ENCODE results near the gene ZNF264. TPM values are rescaled to one million over a fixed set of nuclear protein-coding genes. Genes with fewer than 3 reads are reported as not detected.

The ZNF264 gene
- total and polyA plus RNA-seq, 4 donors = 2.5 to 22.6 (median 8.0) TPM

- 98% methylated on average over 8 of the region's 8 CpGs for WGBS
Measured at GRCh38 chr19:57271280-57271679, 80.0 kb downstream of the ZNF264 start.

More at GRCh38 chr19:57271280-57271679, 80.0 kb downstream of the ZNF264 start:
- no peak for DNase-seq (ENCODE audit: low spot score)
- TF ChIP-seq ZBTB33 (IDR thresholded peaks at IDR 0.05) (no peak), TAF1 (conservative IDR thresholded peaks at IDR 0.05) (no peak), HNF4A (conservative IDR thresholded peaks at IDR 0.05) (no peak), NR2F2 (IDR thresholded peaks at IDR 0.05) (no peak), HNF4G (IDR thresholded peaks at IDR 0.05) (no peak), FOXA1 (IDR thresholded peaks at IDR 0.05) (no peak), RAD21 (IDR thresholded peaks at IDR 0.05) (no peak), RXRA (IDR thresholded peaks at IDR 0.05) (no peak), YY1 (IDR thresholded peaks at IDR 0.05) (no peak), GABPA (IDR thresholded peaks at IDR 0.05 in 1 of 2, conservative IDR thresholded peaks at IDR 0.05 in 1 of 2) (no peak), MAX (IDR thresholded peaks at IDR 0.05) (no peak)
- TF ChIP-seq, protein P1, sequence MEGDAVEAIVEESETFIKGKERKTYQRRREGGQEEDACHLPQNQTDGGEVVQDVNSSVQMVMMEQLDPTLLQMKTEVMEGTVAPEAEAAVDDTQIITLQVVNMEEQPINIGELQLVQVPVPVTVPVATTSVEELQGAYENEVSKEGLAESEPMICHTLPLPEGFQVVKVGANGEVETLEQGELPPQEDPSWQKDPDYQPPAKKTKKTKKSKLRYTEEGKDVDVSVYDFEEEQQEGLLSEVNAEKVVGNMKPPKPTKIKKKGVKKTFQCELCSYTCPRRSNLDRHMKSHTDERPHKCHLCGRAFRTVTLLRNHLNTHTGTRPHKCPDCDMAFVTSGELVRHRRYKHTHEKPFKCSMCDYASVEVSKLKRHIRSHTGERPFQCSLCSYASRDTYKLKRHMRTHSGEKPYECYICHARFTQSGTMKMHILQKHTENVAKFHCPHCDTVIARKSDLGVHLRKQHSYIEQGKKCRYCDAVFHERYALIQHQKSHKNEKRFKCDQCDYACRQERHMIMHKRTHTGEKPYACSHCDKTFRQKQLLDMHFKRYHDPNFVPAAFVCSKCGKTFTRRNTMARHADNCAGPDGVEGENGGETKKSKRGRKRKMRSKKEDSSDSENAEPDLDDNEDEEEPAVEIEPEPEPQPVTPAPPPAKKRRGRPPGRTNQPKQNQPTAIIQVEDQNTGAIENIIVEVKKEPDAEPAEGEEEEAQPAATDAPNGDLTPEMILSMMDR (IDR thresholded peaks at IDR 0.05; ENCODE audit: low read depth, low read length, missing input control) = no peak
- TF ChIP-seq, protein P2, sequence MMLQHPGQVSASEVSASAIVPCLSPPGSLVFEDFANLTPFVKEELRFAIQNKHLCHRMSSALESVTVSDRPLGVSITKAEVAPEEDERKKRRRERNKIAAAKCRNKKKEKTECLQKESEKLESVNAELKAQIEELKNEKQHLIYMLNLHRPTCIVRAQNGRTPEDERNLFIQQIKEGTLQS (IDR thresholded peaks at IDR 0.05) = no peak
- TF ChIP-seq, protein P3, sequence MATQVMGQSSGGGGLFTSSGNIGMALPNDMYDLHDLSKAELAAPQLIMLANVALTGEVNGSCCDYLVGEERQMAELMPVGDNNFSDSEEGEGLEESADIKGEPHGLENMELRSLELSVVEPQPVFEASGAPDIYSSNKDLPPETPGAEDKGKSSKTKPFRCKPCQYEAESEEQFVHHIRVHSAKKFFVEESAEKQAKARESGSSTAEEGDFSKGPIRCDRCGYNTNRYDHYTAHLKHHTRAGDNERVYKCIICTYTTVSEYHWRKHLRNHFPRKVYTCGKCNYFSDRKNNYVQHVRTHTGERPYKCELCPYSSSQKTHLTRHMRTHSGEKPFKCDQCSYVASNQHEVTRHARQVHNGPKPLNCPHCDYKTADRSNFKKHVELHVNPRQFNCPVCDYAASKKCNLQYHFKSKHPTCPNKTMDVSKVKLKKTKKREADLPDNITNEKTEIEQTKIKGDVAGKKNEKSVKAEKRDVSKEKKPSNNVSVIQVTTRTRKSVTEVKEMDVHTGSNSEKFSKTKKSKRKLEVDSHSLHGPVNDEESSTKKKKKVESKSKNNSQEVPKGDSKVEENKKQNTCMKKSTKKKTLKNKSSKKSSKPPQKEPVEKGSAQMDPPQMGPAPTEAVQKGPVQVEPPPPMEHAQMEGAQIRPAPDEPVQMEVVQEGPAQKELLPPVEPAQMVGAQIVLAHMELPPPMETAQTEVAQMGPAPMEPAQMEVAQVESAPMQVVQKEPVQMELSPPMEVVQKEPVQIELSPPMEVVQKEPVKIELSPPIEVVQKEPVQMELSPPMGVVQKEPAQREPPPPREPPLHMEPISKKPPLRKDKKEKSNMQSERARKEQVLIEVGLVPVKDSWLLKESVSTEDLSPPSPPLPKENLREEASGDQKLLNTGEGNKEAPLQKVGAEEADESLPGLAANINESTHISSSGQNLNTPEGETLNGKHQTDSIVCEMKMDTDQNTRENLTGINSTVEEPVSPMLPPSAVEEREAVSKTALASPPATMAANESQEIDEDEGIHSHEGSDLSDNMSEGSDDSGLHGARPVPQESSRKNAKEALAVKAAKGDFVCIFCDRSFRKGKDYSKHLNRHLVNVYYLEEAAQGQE (IDR thresholded peaks at IDR 0.05) = no peak
- Histone ChIP-seq H3K4me3 (ENCODE audit: low read depth in 1 of 3, low read length in 3 of 3) (no peak overlapping the region), H3K9ac (ENCODE audit: low read depth in 1 of 2, low read length in 2 of 2) (no peak overlapping the region), H3K9me3 (ENCODE audit: control insufficient read depth in 4 of 4, low read length in 3 of 4) (peaks cover 0 to 2% (median 0%) of the 10 kb centered on the region in 4 donors), H3K27me3 (ENCODE audit: control insufficient read depth in 4 of 4, insufficient read depth in 4 of 4, low read length in 3 of 4) (no peaks in the 10 kb centered on the region), H3K4me1 (ENCODE audit: control insufficient read depth in 4 of 4, insufficient read depth in 4 of 4, low read length in 3 of 4) (no peaks in the 10 kb centered on the region), H3K36me3 (ENCODE audit: control insufficient read depth in 4 of 4, insufficient read depth in 3 of 4, low read depth in 1 of 4, low read length in 3 of 4) (peaks cover 0 to 7% (median 3%) of the 10 kb centered on the region in 4 donors), H3K27ac (ENCODE audit: low read depth in 1 of 2, low read length in 2 of 2) (no peak overlapping the region)

Small RNA genes within 50 kb of the gene (small RNA-seq; reads per million reads assigned to genes)
- gene AC025588.3 = not detected

Other genes starting within 250 kb of the ZNF264 start
- under 1 TPM; under 0.01 to 0.14 TPM for gene USP29, start 71.5 kb upstream of the ZNF264 start, total RNA-seq
- gene USP29, start 71.5 kb upstream of the ZNF264 start, polyA plus RNA-seq = not detected
- not detected for gene ZIM3, start 46.3 kb upstream of the ZNF264 start, total RNA-seq
- not detected for gene ZIM3, start 46.3 kb upstream of the ZNF264 start, polyA plus RNA-seq
- gene DUXA, start 24.0 kb upstream of the ZNF264 start, total RNA-seq = not detected
- gene DUXA, start 24.0 kb upstream of the ZNF264 start, polyA plus RNA-seq = not detected
- under 1 TPM; 0.42 to 0.65 TPM for gene AURKC, start 39.5 kb downstream of the ZNF264 start, total RNA-seq
- gene AURKC, start 39.5 kb downstream of the ZNF264 start, polyA plus RNA-seq = 1 to 10 TPM in 1 of 2 donors, under 1 TPM in 1; 0.55 to 1.0 TPM
- gene ZNF805, start 49.1 kb downstream of the ZNF264 start, total RNA-seq = 10 to 100 TPM; 13.4 to 13.9 TPM
- gene ZNF805, start 49.1 kb downstream of the ZNF264 start, polyA plus RNA-seq = under 1 TPM; 0.75 to 0.86 TPM
- gene ZNF460, start 89.0 kb downstream of the ZNF264 start, total RNA-seq = 10 to 100 TPM; 36.4 to 54.4 TPM
- gene ZNF460, start 89.0 kb downstream of the ZNF264 start, polyA plus RNA-seq = 1 to 10 TPM in 1 of 2 donors, under 1 TPM in 1; 0.24 to 2.3 TPM
- 1 to 10 TPM; 3.8 to 8.4 TPM for gene ZNF543, start 129.0 kb downstream of the ZNF264 start, total RNA-seq
- under 1 TPM; 0.38 to 0.58 TPM for gene ZNF543, start 129.0 kb downstream of the ZNF264 start, polyA plus RNA-seq
- 1 to 10 TPM; 3.2 to 5.6 TPM for gene ZNF304, start 159.8 kb downstream of the ZNF264 start, total RNA-seq
- gene ZNF304, start 159.8 kb downstream of the ZNF264 start, polyA plus RNA-seq = 1 to 10 TPM in 1 of 2 donors, under 1 TPM in 1; 0.90 to 1.3 TPM
- 1 to 10 TPM; 2.8 to 6.1 TPM for gene TRAPPC2B, start 172.1 kb downstream of the ZNF264 start, total RNA-seq
- gene TRAPPC2B, start 172.1 kb downstream of the ZNF264 start, polyA plus RNA-seq = 1 to 10 TPM; 3.1 to 4.2 TPM
- gene ZNF547, start 172.1 kb downstream of the ZNF264 start, total RNA-seq = 1 to 10 TPM; 1.7 to 1.8 TPM
- gene ZNF547, start 172.1 kb downstream of the ZNF264 start, polyA plus RNA-seq = under 1 TPM; 0.22 to 0.33 TPM
- gene ZNF548, start 198.4 kb downstream of the ZNF264 start, total RNA-seq = 10 to 100 TPM in 1 of 2 donors, 1 to 10 TPM in 1; 7.3 to 13.9 TPM
- gene ZNF548, start 198.4 kb downstream of the ZNF264 start, polyA plus RNA-seq = 1 to 10 TPM; 1.8 to 3.4 TPM
- 1 to 10 TPM; 7.6 to 8.2 TPM for gene ZNF17, start 219.7 kb downstream of the ZNF264 start, total RNA-seq
- 1 to 10 TPM; 1.2 to 1.4 TPM for gene ZNF17, start 219.7 kb downstream of the ZNF264 start, polyA plus RNA-seq
- gene ZNF749, start 243.8 kb downstream of the ZNF264 start, total RNA-seq = 10 to 100 TPM in 1 of 2 donors, 1 to 10 TPM in 1; 5.9 to 11.6 TPM
- gene ZNF749, start 243.8 kb downstream of the ZNF264 start, polyA plus RNA-seq = 1 to 10 TPM in 1 of 2 donors, under 1 TPM in 1; 0.83 to 5.4 TPM